HG02970 (cell line): ENCODE results near the gene NPAS3.

Experiments
- ATAC-seq: cut with Tn5 transposase; IDR thresholded peaks from one replicate; pipeline ENCODE4 v1.9.1; 2021; ENCODE audit warnings: mild to moderate bottlenecking, moderate library complexity, moderate number of reproducible peaks; ENCODE audit not compliant: unreplicated experiment, low FRiP score

The NPAS3 gene

DNA sequence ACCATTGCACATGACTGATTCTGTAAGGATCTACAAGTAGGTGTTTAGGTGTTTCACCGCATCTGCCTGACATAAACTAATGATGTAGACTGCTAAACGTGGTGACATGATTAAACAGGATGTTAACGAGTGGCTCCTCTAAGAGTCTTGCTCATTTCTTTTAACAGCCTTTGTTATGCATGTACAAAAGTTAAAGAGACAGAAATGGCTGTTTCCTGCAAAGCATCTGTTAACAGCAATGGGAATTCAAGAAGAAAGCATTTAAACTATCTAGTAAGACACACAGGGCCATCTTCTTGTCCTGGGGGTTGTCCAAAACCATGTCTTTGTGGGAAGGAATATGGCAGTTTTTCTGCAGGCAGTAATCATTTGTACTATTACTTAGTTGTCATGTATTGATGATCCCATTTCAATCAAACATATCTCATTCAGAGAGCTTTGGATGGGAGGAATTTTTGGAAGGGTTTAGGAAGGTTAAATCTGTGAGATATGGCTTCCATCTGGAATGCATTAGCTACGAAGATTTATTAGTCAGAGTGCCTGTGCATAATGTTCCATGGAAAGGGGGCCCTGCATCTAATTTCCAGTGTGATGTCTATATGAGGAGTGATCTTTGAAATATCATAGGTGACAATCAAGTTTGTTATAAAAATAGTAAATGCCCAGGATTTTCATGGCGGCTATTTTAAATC lies 517.1 kb downstream of the NPAS3 start:
- no peak for ATAC-seq

DNA sequence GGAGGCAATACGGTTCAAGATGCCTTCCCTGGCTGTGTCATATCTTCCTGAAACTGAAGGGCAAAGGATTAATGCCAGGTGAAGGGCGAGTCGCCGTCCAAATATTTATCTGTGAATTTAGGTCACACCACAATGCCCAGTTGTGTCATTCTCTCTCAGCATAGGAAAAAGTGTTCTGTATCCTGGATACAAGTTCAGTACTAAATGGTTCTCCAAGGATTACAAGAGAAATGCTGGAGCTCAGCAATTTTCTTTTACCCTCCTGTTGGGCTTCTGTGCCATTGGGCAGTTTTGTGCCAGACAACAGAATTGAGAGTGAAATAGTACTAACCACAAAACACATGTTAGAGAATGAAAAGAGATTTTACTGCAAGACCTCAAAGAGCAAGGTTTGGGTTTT lies 518.3 kb downstream of the NPAS3 start:
- ATAC-seq = no peak

DNA sequence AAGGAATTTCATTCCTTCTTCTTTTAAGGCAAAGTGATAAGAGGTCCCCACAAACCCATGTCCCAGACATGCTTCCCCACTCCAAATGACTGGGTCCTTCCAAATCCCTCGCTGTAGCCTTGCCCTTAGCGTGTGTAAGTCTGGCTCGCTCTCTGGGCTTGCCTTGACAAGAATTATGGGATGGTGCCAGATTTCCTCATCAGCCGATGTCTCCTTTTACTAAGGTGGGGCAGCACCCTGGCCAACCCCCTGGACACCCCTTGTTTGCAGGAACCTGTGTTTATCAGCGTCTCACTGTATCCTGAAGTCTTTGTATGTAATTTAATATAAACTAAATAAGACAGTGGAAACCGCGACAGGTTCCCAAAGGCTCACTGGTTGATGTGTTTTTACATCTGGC lies 518.9 kb downstream of the NPAS3 start:
- ATAC-seq = no peak

GRCh38 chr14:33460164-33460563 lies 521.5 kb downstream of the NPAS3 start:
- ATAC-seq = no peak

GRCh38 chr14:33461036-33461435 lies 522.4 kb downstream of the NPAS3 start:
- ATAC-seq = no peak

DNA sequence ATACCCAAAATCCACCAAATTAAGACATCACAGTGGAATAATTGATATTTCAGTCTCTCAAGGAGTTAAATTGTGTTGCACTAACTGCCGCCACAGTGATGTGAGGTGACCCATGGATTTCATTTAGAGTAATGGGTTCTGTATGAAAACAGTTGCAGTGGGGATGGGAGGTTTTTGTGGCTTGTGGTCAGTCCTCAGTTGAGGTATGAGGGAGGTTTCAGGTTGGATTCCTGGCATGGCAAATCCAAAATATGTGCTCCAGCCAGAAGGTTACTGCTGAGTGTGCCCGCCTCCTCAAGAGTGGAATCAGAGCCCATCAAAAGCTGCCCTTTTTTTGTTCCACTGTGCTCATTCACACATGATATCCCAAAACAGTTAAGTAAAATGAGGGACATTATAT lies 525.1 kb downstream of the NPAS3 start:
- no peak for ATAC-seq

GRCh38 chr14:33464254-33464962 lies 525.7 kb downstream of the NPAS3 start:
- ATAC-seq = no peak

GRCh38 chr14:33465846-33466700 lies 527.4 kb downstream of the NPAS3 start:
- ATAC-seq = no peak

- no peak for ATAC-seq
These were observed 529.3 kb downstream of the NPAS3 start for GRCh38 chr14:33467971-33468370.

- ATAC-seq = no peak
These were observed 531.2 kb downstream of the NPAS3 start for GRCh38 chr14:33469898-33470297.

DNA sequence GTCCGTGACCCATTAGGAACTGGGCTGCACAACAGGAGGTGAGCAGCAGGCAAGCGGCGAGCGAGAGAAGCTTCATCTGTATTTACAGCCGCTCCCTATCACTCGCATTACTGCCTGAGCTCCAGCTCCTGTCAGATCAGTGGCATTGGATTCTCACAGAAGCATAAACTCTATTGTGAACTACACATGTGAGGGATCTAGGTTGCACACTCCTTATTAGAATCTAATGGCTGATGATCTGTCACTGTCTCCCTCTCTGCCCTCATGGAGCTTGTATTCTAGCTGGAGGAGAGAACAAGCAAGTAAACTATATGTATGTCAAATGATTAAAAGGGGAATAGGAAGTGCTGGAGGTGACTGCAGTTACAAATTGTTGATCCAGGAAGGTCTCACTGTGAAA lies 533.1 kb downstream of the NPAS3 start:
- no peak for ATAC-seq

DNA sequence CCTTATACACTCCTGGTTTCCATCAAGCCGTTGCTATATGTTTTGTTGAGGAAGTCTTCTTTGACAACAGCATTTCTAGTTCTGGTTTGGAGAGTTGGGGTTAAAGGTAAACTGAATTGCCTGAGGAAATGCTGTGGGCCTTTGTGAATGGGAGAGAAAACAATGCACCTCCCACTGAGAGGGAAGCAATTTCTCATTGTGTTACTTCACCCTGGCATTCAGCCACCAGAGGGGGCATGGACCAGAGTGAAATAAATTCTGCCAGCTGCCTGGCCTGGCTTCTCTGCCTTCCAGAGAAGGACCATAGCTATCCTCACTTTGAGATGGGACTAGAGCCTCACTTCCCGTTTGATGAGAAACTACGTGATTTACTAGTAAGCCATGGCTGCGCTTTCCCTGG lies 536.9 kb downstream of the NPAS3 start:
- ATAC-seq = no peak

DNA sequence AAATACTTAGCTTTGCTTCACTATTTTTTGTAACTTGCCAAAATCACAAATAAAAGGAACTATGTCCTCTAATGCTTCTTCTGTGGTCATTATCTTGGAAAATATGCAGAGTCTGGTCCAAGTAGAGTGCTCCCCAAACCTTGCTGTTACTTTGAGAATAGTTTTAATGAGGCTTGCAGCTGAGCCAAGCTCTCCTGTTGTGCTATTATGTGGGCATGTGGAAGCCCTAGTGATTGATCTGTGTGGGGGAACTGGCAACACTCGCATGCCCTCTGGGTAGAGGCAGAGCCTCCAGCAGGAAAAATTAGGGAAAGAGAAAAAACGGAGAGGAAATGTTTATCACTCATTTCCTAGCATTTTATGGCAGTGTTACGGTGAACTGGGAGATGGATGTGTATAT lies 539.1 kb downstream of the NPAS3 start:
- ATAC-seq = no peak

GRCh38 chr14:33480071-33480886 lies 541.6 kb downstream of the NPAS3 start:
- ATAC-seq = no peak

DNA sequence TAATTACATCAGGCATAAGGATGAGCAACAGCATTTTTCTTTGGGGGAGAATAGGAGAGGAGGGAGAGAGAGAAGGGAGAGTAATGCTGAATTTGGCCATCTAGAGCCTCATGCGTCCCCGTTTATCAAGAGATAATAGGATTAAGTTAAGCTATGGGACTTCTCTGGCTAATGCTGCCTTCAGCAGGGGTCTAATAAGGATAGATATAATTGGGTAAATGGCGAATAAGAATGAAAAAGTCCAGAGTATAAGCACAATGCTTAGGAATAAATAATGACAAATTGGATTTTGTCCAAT lies 542.2 kb downstream of the NPAS3 start:
- no peak for ATAC-seq

- ATAC-seq = no peak
These were observed 544.4 kb downstream of the NPAS3 start for GRCh38 chr14:33483110-33483509.

GRCh38 chr14:33483541-33483940 lies 544.9 kb downstream of the NPAS3 start:
- no peak for ATAC-seq

GRCh38 chr14:33484264-33484663 lies 545.6 kb downstream of the NPAS3 start:
- ATAC-seq = no peak

- ATAC-seq = no peak
These were observed 547.7 kb downstream of the NPAS3 start for GRCh38 chr14:33486332-33486890.

GRCh38 chr14:33488582-33488981 lies 549.9 kb downstream of the NPAS3 start:
- no peak for ATAC-seq
